Measurements from ENCODE around the gene MTMR12.
A peak's percentile ranks its signal among the peaks of the same experiment; 100 is the strongest.
"Not testable (repeated sequence)": the region's sequence is repeated elsewhere in the genome, so short reads cannot be mapped to it uniquely, and the experiment has no call there.

The MTMR12 gene

DNA sequence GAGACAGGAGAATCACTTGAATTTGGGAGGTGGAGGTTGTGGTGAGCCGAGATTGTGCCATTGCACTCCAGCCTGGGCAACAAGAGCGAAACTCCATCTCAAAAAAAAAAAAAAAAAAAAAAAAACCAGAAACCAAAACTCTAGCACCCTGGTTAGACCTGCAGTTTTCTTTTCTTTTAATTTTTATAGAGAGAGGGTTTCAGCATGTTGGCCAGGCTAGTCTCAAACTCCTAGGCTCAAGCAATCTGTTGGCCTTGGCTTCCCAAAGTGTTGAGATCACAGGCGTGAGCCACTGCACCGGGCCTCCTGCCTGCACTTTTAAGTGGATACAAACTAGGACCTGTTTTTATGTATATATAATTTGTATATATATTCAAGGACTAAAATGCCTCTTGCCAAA is 12.9 kb upstream of the MTMR12 start:
- no peak for DNase-seq (ENCODE audit: low read depth)

- no peak for DNase-seq (ENCODE audit: low read depth)
These were observed 12.3 kb upstream of the MTMR12 start for GRCh38 chr5:32325062-32325461.

GRCh38 chr5:32323741-32324140 is 11.0 kb upstream of the MTMR12 start:
- DNase-seq (ENCODE audit: low read depth) = no peak

- no peak for DNase-seq (ENCODE audit: low read depth)
These were observed 10.1 kb upstream of the MTMR12 start for GRCh38 chr5:32322882-32323281.

DNA sequence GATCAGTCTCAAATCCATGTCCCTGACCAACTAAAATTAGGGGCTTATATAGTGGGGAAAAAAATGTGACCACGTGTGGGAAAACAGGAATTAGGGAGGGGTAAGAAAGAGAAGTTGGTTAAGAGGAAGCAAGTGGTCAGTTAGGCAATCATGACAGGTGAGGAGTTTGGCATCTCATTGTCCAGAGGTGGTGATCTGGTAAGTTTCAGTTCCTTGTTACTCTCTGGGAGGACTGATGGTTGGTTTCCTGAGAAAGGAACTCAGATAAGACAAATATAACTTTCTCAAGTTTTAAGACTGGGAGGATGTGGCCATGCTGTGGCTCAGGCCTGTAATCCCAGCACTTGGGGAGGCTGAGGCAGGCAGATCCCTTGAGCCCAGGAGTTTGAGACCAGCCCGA is 9.0 kb upstream of the MTMR12 start:
- DNase-seq (ENCODE audit: low read depth) = not testable (repeated sequence)

DNA sequence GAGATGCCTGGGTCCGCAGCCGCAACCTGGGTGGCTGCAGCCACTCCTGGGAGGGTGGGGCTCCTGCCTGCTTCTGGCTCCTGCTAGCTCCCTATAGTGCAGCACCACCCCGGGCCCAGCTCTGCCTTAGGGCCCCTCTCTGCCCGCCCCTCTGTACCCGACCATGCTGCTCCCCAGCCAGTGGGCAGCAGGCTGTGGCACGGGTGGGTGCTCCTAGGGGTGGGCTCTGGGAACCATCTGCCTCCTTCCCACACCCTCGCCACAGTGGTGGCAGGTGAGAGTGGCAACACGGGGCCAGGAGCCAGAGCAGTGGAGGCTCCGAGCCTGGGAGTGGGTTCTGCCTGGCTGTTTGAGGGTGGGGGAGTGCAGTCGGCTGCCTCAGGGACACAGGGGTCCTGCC is 7.8 kb upstream of the MTMR12 start:
- DNase-seq (ENCODE audit: low read depth) = no peak

DNA sequence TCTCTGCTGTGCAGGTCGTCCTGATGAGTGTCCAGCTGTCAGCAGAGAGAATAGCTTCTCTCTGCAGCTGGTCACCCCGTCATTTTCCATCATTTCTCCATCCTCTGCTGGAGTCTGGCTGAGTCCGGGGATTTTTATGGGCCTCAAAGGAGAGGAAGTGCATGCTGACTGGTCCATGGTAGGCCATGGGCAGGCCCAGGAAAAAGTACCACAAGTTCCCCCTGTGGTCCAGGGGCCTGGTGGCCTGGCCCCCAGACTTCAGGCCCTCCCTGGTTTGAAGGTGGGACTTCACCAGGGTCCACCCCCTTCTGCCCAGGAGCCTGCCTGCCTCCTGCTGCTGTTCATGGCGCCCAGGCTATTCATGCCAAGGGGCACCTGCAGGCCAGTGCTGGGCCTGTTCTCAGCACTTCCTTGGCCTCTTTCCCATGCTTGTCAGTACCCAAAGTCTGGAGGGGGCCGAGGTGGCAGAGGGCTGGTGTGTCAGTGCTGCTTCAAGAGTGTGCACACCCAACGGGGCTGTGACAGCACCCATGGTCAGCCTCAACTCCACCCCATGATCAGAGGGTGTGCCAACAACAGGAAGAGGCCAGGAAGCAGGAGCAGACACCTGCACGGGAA is 7.3 kb upstream of the MTMR12 start:
- DNase-seq (ENCODE audit: low read depth) = no peak

- no peak for DNase-seq (ENCODE audit: low read depth)
These were observed 6.7 kb upstream of the MTMR12 start for GRCh38 chr5:32319392-32319791.

GRCh38 chr5:32317041-32317440 is 4.3 kb upstream of the MTMR12 start:
- no peak for DNase-seq (ENCODE audit: low read depth)

GRCh38 chr5:32315221-32316014 is 2.7 kb upstream of the MTMR12 start:
- DNase-seq (ENCODE audit: low read depth) = no peak

GRCh38 chr5:32314658-32315057 is 1.9 kb upstream of the MTMR12 start:
- DNase-seq (ENCODE audit: low read depth) = no peak

- not testable (repeated sequence) for DNase-seq (ENCODE audit: low read depth)
These were observed 1.4 kb upstream of the MTMR12 start for GRCh38 chr5:32314152-32314488.

DNA sequence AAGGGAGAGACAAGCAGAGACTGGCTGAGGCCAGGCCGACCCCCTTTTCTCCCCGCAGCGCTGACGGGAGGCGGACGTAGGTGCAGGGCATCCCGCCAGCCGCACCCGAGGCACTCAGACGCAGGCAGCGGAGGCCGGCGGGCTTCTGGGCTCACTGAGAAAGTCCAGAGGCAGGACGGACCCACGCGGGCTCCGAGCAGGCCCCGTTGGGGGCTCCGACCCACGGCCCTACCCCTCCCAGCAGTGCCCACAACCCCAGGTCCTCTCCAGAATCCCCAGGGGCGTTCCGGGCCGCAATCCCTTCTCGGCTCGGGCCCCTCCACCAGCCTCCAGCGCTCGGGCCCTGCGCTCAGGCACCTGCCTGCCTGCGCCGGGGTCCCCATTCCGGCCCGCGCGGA is 543 bp downstream of the MTMR12 start:
- DNase-seq (ENCODE audit: low read depth) = peak; percentile 27

GRCh38 chr5:32311404-32312196 is 1.1 kb downstream of the MTMR12 start:
- no peak for DNase-seq (ENCODE audit: low read depth)

- DNase-seq (ENCODE audit: low read depth) = no peak
These were observed 3.0 kb downstream of the MTMR12 start for GRCh38 chr5:32309761-32310160.

- DNase-seq (ENCODE audit: low read depth) = no peak
These were observed 3.8 kb downstream of the MTMR12 start for GRCh38 chr5:32308946-32309345.

GRCh38 chr5:32307769-32308194 is 5.0 kb downstream of the MTMR12 start:
- DNase-seq (ENCODE audit: low read depth) = no peak

- DNase-seq (ENCODE audit: low read depth) = no peak
These were observed 8.1 kb downstream of the MTMR12 start for GRCh38 chr5:32304622-32305021.

DNA sequence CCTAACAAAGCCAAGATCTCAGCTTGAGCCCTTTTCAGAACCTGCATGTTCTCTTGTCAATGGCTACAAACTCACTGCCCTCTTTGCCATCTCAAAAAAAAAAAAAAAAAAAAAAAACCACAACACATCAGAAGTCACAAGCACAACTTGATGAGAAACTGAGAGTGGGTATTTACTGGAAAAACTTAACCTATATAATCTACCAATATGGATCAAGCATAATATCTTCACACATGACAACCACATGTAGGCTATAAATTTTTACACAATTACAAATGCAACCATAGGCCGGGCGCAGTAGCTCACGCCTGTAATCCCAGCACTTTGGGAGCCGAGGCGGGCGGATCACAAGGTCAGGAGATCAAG is 9.0 kb downstream of the MTMR12 start:
- DNase-seq (ENCODE audit: low read depth) = no peak

- no peak for DNase-seq (ENCODE audit: low read depth)
These were observed 9.6 kb downstream of the MTMR12 start for GRCh38 chr5:32302835-32303754.

GRCh38 chr5:32301891-32302290 is 10.8 kb downstream of the MTMR12 start:
- DNase-seq (ENCODE audit: low read depth) = no peak

DNA sequence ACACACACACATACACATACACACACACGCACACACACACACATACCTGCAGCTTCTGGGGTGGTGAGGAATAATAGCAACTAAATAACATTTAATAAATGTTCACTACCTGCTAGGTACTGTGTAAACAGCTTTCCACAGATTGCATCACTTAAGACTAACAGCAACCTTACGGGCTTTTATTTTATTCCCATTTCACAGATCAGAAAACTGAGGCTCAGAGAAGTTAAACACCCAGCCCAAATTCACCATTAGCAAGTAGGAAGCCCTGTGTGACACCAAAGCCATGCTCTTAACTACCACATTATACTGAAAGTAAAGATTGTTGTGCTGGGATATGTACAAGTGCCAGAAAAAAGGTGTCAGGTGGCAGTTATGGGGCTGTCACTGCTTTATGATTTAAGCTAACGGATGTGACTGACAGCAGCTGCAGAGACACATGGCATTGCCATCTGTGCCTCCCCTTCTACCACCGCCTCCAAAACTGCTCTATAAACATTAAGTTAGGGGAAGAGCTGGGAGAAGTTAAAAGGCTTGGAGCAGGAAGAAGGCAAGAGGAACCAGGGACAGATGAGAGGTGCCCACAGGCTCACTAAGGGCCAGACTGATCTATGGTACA is 13.6 kb downstream of the MTMR12 start:
- no peak for DNase-seq (ENCODE audit: low read depth)
